NCI-H460 (cell line): ENCODE data around the gene PRR7. TPM values are rescaled to one million over a fixed set of nuclear protein-coding genes. Genes with fewer than 3 reads are reported as not detected.
A peak's percentile ranks its signal among the peaks of the same experiment; 100 is the strongest.

Experiments used
- DNase-seq: peaks from one replicate; pipeline ENCODE4 v3.0.0-alpha.2; 2016; ENCODE audit warnings: low read depth; ENCODE audit errors: extremely low read depth
- total RNA-seq: library from RNA; depleted of rRNA; stranded (reverse); fragments of >200 nt; shearing (Covaris generic); gene quantifications from 2 replicates; pipeline ENCODE4 v1.2.3, GENCODE V29; 2014

The PRR7 gene
- total RNA-seq, 1 experiment from 2014 or later = 29.8 TPM

DNA sequence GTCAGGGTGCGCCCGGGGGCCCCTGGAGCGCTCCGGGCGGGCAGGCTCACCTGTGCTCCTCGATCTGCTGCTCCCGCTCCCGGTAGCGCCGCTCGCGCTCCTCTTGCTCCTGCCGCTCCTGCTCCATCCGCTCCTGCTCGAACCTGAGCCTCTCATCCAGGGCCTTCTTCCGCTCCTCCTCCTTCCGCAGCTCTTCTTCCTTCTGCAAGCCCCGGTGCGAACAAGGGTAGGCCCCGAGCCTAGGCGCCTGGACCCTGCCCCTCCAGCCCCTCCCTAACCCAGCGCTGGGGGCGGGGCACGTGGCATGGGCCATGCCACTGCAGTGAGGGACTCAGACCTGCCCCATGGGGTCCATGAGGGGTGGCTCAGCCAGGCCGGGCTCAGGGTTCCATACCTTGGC, 20.2 kb downstream of the PRR7 start:
- no peak for DNase-seq

DNA sequence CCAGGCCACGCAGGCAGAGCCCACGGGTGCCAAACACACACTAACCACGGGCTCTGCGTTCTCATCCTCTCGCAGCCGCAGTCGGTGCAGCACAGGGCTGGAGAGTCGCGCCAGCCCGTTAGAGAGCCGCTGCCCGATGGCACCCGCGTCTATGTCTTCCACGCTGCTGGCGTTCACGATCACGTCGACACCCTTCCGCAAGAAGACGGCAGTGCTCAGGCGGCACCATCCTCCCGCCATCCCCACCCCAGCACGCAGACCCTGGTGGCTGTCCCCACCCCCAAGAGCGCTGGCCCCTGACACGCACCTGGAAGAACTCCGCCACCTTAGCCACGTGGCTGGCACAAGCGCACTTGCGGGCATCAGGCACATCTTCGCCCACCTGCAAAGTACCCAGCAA, 20.8 kb downstream of the PRR7 start:
- no peak for DNase-seq

DNA sequence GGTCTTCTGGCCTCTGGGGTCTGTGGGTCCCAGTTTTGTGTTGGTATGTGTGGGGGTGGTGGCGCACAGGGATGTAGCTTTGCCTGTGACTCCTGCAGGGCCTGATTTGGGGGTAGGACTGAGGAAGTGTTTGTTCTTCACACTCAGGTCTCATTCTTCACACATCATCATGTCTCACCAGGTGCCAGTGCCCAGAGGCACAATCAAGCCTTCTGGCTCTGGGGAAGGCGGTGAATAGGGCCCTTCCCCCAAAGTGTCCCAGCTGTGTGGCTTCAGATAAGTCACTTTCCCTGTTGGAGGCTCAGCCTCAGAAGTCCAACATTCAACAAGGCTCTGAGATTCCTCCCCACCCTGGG, 21.7 kb downstream of the PRR7 start:
- no peak for DNase-seq

- peak; percentile 55 for DNase-seq
Measured at GRCh38 chr5:177468685-177469628, 22.3 kb downstream of the PRR7 start.

DNA sequence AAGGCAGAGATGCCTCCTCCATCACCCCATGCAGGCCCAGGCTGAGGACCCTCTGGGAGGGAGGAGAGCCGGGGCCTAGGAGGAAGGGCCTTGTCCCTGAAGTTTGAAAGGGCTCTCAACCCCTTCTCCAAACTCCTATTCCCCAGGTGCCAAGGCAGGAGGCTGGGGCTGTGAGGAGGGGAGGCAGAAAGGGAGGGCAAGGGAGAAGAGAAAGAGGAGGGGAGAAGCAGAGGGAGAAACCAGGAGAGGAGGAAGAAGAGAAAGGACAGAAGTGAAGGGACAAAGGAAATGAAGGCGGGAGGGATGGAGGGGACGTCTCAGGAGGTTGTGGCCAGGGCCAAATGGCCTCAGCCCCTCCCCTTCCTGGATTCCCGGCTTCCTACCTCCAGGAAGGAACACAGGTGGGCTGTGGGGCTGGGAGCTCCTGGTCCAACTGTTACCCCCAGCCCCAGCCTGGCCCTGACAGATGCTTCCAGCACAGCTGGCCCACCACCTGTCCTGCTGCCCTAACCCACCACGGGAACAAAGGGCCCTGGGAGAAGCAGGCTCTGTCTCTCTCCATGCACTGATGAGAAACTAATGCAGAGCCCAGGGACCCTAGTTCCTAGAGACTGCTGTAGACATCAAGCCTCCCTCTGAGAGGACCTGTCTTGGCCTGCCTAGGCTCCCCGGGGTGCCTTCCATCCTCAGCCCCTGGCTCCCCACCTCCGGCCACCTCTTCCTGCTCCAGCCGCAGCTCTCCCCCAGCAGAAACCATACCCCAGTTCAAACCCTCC, 23.3 kb downstream of the PRR7 start:
- no peak for DNase-seq

- no peak for DNase-seq
Measured at GRCh38 chr5:177470759-177471536, 24.3 kb downstream of the PRR7 start.

DNA sequence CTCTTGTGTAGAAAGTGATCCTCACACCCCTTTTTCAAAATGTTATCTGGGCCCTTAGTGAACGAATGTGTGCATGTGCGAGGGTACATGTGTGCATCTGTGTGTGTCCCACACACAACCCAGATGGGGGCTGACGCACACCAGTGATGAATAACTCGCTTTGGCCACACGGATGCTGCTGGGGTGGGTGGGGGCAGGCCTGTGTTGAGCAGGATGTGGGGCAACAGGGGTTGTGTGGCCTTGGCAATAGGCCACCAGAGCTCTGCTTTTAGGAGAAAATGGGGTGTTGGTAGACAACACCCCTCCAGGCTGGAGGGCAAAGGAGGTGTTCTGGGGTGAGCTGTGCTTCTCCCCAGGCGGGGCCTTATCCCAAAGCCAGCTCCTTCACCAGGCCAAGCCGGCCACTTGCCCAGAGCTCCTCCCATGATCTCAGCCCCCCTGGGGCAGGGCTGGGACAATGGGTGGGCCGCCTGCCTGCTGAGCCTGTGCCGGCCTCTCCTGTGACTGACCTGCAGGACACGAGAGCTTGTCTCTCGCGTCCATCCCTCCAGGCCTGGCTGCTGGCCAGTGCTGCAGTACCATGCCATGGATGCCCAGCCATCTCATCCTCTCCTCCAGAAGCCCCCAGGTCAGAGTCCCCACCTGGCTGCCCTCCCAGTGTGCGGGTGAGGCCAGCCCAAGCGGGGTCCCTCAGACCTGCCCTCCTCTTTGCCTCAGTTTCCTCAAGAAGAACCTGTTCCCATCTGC, 25.2 kb downstream of the PRR7 start:
- no peak for DNase-seq

DNA sequence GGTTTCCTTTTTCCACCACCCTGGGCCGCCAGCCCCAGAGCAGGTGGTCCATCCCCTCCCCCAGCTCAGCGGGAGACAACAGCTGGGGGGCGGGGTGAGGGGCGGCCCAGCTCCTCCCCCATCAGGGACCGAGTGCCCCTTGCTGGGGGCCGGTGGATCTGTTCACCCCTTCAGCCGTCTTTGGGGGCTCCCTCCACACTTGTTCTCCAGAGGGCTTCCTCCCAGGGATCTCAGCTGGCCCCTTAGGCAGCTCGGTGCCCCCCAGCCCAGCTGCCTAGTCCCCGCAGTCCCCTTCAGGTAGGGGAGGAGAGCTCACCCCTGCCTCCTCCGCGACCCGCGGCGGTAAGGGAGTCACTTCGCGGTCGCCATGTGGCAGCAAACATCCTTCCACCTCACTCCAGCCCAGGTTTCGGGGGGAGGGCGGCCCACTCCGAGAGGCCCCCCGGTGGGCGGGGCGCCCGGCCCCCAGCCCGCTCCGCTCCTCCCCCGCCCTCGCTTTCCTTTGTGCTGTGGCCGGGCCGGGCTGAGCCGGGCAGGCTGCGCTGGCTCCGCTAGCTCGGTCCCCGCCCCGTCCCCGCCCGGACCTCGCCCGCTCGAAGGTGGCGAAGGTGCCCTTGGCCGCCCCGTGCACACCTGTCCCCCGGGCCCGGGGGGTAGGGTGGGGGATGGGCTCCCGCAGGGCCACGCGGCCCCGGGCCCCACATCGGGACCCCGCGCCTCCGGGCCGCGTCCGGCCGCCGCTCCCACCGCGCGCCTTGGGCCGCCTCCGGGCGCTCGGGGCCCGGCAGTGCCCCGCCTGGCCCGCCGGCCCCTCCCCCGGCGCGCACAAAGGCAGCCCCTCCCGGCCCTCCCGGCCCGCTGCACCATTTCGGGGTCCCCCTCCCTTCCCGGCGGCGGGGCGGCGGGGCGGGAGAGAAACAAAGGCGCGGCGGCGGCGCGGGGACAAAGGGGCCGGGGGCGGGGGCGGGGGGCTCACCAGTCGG, 26.1 kb downstream of the PRR7 start:
- no peak for DNase-seq

- peak; percentile 37 for DNase-seq
Measured at GRCh38 chr5:177473443-177474001, 26.9 kb downstream of the PRR7 start, which contains the start of gene DBN1. TSS of gene DBN1 (minus strand) at chr5:177473634. CDS start at chr5:177473521, 113 bp downstream.

- DNase-seq = no peak
Measured at GRCh38 chr5:177474002-177474476, 27.4 kb downstream of the PRR7 start.

GRCh38 chr5:177474846-177475562, 28.4 kb downstream of the PRR7 start:
- DNase-seq = no peak

DNA sequence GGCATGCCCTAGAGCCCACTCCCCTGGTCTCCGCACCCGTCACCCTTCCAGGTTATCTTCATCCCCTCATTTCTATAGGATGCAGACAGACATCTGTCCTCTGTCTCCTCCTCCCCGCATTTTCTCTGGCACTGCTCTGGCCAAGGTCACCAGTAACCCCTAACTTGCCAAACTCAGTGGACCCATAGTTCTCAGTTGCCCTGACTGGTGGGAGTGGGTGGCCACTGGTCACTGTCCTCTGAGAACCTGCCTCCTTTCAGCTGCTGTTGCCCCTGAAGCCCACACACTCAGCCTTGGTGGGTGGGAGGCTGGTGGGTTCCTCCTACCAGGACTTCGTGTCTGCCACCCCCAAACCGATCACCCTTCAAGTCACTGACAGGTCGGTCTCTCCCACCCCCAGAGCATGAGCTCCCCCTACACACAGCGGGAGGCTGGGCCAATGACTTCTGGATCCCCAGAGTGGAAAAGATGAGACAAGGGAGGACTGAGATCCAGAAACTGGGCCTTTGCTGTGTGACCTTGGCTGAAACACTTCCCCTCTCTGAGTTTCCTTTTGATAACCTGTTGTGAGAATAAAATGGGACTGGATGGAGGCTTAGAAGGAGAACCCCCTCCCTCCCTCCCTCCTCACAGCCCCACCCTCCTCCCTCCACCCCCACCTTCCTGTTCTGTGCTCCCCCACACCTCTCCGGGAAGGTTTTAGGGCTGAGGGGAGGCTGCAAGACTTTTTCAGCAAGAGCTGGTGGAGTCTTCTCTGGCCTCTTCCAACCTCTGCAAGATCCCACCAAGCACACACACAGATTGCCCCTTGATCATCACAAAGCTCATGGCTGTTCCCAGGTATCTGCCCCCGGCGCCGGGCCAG, 29.2 kb downstream of the PRR7 start:
- no peak for DNase-seq

- DNase-seq = no peak
Measured at GRCh38 chr5:177476531-177477233, 30.1 kb downstream of the PRR7 start.

GRCh38 chr5:177477701-177478477, 31.3 kb downstream of the PRR7 start:
- DNase-seq = no peak
